H1 (cell line): ENCODE results near the gene DCBLD2. TPM values are rescaled to one million over a fixed set of nuclear protein-coding genes. Genes with fewer than 3 reads are reported as not detected.
A peak's percentile ranks its signal among the peaks of the same experiment; 100 is the strongest.

Experiments
- CTCF ChIA-PET: fragments of 300-600 bp; sonication (Branson Sonifier 250); formaldehyde crosslinking; loops from one replicate; lab custom pipeline; 2021; ENCODE audit not compliant: partially characterized antibody; lab: Charles Lee
- POLR2A ChIA-PET: fragments of 300-600 bp; sonication (Branson Sonifier 250); formaldehyde crosslinking; loops from one replicate; lab custom pipeline; 2021; ENCODE audit warnings: inconsistent platforms; ENCODE audit not compliant: partially characterized antibody; lab: Charles Lee
- DNase-seq, 2 experiments: peaks; one replicate each; pipeline versions ENCODE4 v3.0.0 to v3.0.0-alpha.2; 2010 to 2022; ENCODE audit warnings: low spot score in 2 of 2, low read depth in 1 of 2, mixed read lengths in 1 of 2
- FAIRE-seq: peaks from 2 replicates; lab custom pipeline; 2011; peaks lifted over from hg19 to GRCh38; lab: Jason Lieb, UNC
- H2AFZ ChIP-seq: 2 replicates; pipeline ENCODE4 v1.8.1; 2012; ENCODE audit warnings: low read length, inconsistent platforms
- H2AK5ac ChIP-seq: 2 replicates; pipeline ENCODE4 v1.6.1; 2013; ENCODE audit warnings: low read depth, low read length
- H2BK120ac ChIP-seq: replicated peaks from 2 replicates; pipeline ENCODE3; 2013; ENCODE audit warnings: low read depth, low read length, inconsistent platforms
- H2BK12ac ChIP-seq: 2 replicates; pipeline ENCODE4 v1.6.1; 2013; ENCODE audit warnings: low read depth, low read length
- H2BK15ac ChIP-seq: 2 replicates; pipeline ENCODE4 v1.6.1; 2013; ENCODE audit warnings: low read length
- H2BK20ac ChIP-seq: 2 replicates; pipeline ENCODE4 v1.6.1; 2013; ENCODE audit warnings: low read length
- H2BK5ac ChIP-seq: 2 replicates; pipeline ENCODE4 v1.6.1; 2013; ENCODE audit warnings: low read depth, low read length
- H3K14ac ChIP-seq: 2 replicates; pipeline ENCODE4 v1.6.1; 2013; ENCODE audit warnings: inconsistent platforms; ENCODE audit not compliant: insufficient read length
- H3K18ac ChIP-seq: 2 replicates; pipeline ENCODE4 v1.6.1; 2013; ENCODE audit warnings: low read length; ENCODE audit errors: extremely low read depth
- H3K23ac ChIP-seq: 2 replicates; pipeline ENCODE4 v1.6.1; 2013; ENCODE audit warnings: inconsistent platforms; ENCODE audit not compliant: insufficient read length
- H3K23me2 ChIP-seq: 2 replicates; pipeline ENCODE4 v1.6.1; 2013; ENCODE audit warnings: low read depth, low read length
- H3K27ac ChIP-seq: 2 replicates; pipeline ENCODE4 v1.6.1; 2011; ENCODE audit warnings: low read depth, low read length, inconsistent platforms
- H3K27me3 ChIP-seq, 4 experiments: replicated peaks in 1 of 4; 1 replicate in 1 of 4; 2 replicates in 3 of 4; pipeline versions ENCODE4 v1.6.1 to v1.8.1; 2011 to 2013; ENCODE audit warnings: low read length in 3 of 4, mild to moderate bottlenecking in 3 of 4, inconsistent platforms in 2 of 4, mixed read lengths in 2 of 4, moderate library complexity in 1 of 4; ENCODE audit not compliant: control insufficient read depth in 3 of 4, insufficient read depth in 3 of 4; ENCODE audit errors: extremely low read depth in 1 of 4
- H3K36me3 ChIP-seq, 4 experiments: 2 replicates each; pipeline versions ENCODE4 v1.6.1 to v1.8.1; 2011 to 2013; ENCODE audit warnings: mild to moderate bottlenecking in 4 of 4, low read length in 3 of 4, moderate library complexity in 2 of 4, control low read depth in 1 of 4, inconsistent platforms in 1 of 4; ENCODE audit not compliant: insufficient read depth in 4 of 4, control insufficient read depth in 2 of 4
- H3K4ac ChIP-seq: replicated peaks from 2 replicates; pipeline ENCODE3; 2013; ENCODE audit warnings: low read length, low read depth, mixed read lengths, inconsistent platforms; ENCODE audit not compliant: insufficient read length
- H3K4me1 ChIP-seq, 4 experiments: replicated peaks in 1 of 4; 1 replicate in 1 of 4; 2 replicates in 3 of 4; pipeline versions ENCODE4 v1.6.1 to v1.8.1; 2011 to 2013; ENCODE audit warnings: low read length in 3 of 4, inconsistent platforms in 2 of 4, mixed read lengths in 1 of 4; ENCODE audit not compliant: insufficient read depth in 4 of 4, control insufficient read depth in 3 of 4
- H3K4me2 ChIP-seq, 2 experiments: 2 replicates each; pipeline versions ENCODE4 v1.6.1 to v1.8.1; 2011 to 2013; ENCODE audit warnings: low read depth in 2 of 2, low read length in 2 of 2, control low read depth in 1 of 2, inconsistent platforms in 1 of 2, mild to moderate bottlenecking in 1 of 2; ENCODE audit not compliant: insufficient read depth in 1 of 2
- H3K4me3 ChIP-seq, 4 experiments: fragments of 200-600, 300-600 bp in 1 of 4; sonication (generic), shearing (Covaris generic), sonication (Bioruptor Twin) in 1 of 4; 2 replicates each; pipeline versions ENCODE4 v1.5.1 to v1.8.1; 2011 to 2016; ENCODE audit warnings: low read length in 4 of 4, low read depth in 3 of 4, control low read depth in 2 of 4, inconsistent platforms in 2 of 4, mild to moderate bottlenecking in 2 of 4, mixed read lengths in 1 of 4, moderate library complexity in 1 of 4; ENCODE audit not compliant: insufficient read depth in 2 of 4; ENCODE audit errors: extremely low read depth in 1 of 4
- H3K56ac ChIP-seq: replicated peaks from 2 replicates; pipeline ENCODE3; 2013; ENCODE audit warnings: low read depth, mild to moderate bottlenecking, mixed read lengths, low read length, inconsistent platforms; ENCODE audit not compliant: insufficient read length
- H3K79me1 ChIP-seq: 2 replicates; pipeline ENCODE4 v1.6.1; 2013; ENCODE audit warnings: low read depth, low read length, control low read depth
- H3K79me2 ChIP-seq, 2 experiments: 2 replicates each; pipeline versions ENCODE4 v1.6.1 to v1.8.1; 2012 to 2013; ENCODE audit warnings: low read length in 2 of 2, mild to moderate bottlenecking in 2 of 2, inconsistent platforms in 1 of 2; ENCODE audit not compliant: insufficient read depth in 2 of 2, control insufficient read depth in 1 of 2
- H3K9ac ChIP-seq, 4 experiments: replicated peaks in 1 of 4; 1 replicate in 1 of 4; 2 replicates in 3 of 4; pipeline versions ENCODE4 v1.6.1 to v1.8.1; 2011 to 2013; ENCODE audit warnings: low read depth in 3 of 4, low read length in 3 of 4, control low read depth in 2 of 4, mild to moderate bottlenecking in 2 of 4, moderate library complexity in 2 of 4, inconsistent platforms in 1 of 4; ENCODE audit errors: extremely low read depth in 1 of 4
- H3K9me3 ChIP-seq, 2 experiments: 2 replicates each; pipeline versions ENCODE4 v1.6.1 to v1.8.1; 2012 to 2013; ENCODE audit warnings: mild to moderate bottlenecking in 2 of 2, moderate library complexity in 2 of 2, control low read depth in 1 of 2, inconsistent platforms in 1 of 2, low read depth in 1 of 2, low read length in 1 of 2, mixed read lengths in 1 of 2; ENCODE audit not compliant: insufficient read depth in 2 of 2
- H4K20me1 ChIP-seq, 2 experiments: replicated peaks in 1 of 2; 2 replicates each; pipeline versions ENCODE3 to v1.8.1; 2011 to 2013; ENCODE audit warnings: inconsistent platforms in 2 of 2, low read length in 2 of 2, mild to moderate bottlenecking in 1 of 2; ENCODE audit not compliant: insufficient read depth in 2 of 2, control insufficient read depth in 1 of 2
- H4K5ac ChIP-seq: 2 replicates; pipeline ENCODE4 v1.6.1; 2013; ENCODE audit warnings: low read length, low read depth, mixed read lengths, inconsistent platforms; ENCODE audit not compliant: insufficient read length
- H4K8ac ChIP-seq: 2 replicates; pipeline ENCODE4 v1.8.0; 2013; ENCODE audit warnings: mild to moderate bottlenecking, moderate library complexity, low read length, inconsistent platforms; ENCODE audit not compliant: insufficient read depth; ENCODE audit errors: extremely low read depth
- H4K91ac ChIP-seq: replicated peaks from 2 replicates; pipeline ENCODE3; 2013; ENCODE audit warnings: low read length, mixed read lengths, inconsistent platforms; ENCODE audit not compliant: insufficient read length
- BCL11A ChIP-seq, 2 experiments: IDR thresholded peaks; one replicate each; pipeline ENCODE4 v1.6.1; 2011; ENCODE audit warnings: low read depth in 2 of 2, low read length in 2 of 2, mild to moderate bottlenecking in 2 of 2
- CTCF ChIP-seq, 3 experiments: IDR thresholded peaks; 1 replicate in 2 of 3; 2 replicates in 1 of 3; pipeline versions ENCODE4 v1.5.1 to v1.6.1; 2011; ENCODE audit warnings: low read length in 3 of 3, mild to moderate bottlenecking in 3 of 3, inconsistent platforms in 2 of 3, low read depth in 1 of 3, moderate library complexity in 1 of 3; ENCODE audit not compliant: insufficient read depth in 1 of 3; ENCODE audit errors: control extremely low read depth in 1 of 3
- KDM1A ChIP-seq: fragments of 200-600, 300-600 bp; sonication (generic); IDR thresholded peaks from 2 replicates; pipeline ENCODE4 v1.7.1; 2016; ENCODE audit warnings: mild to moderate bottlenecking, low read length, borderline replicate concordance
- KDM4A ChIP-seq: IDR thresholded peaks from one replicate; pipeline ENCODE4 v1.7.1; 2012; ENCODE audit warnings: low read depth, mild to moderate bottlenecking, moderate library complexity, low read length, inconsistent platforms; ENCODE audit not compliant: severe bottlenecking
- MAFK ChIP-seq: IDR thresholded peaks from 2 replicates; pipeline ENCODE4 v1.6.1; 2012; ENCODE audit warnings: low read depth, mild to moderate bottlenecking, improper control_type of control experiment, low read length
- POLR2AphosphoS5 ChIP-seq: IDR thresholded peaks from 2 replicates; pipeline ENCODE4 v1.6.1; 2011; ENCODE audit warnings: low read depth, low read length
- SP1 ChIP-seq: IDR thresholded peaks from 2 replicates; pipeline ENCODE4 v1.6.1; 2011; ENCODE audit warnings: low read depth, low read length
- WGBS, 2 experiments: shearing (Covaris generic) in 1 of 2; methylation state at CpG; one replicate each; pipeline versions ENCODE4 v1.1.6 to v1.1.7; 2013 to 2015; ENCODE audit warnings: low lambda C conversion rate in 2 of 2, mixed read lengths in 2 of 2, inconsistent platforms in 1 of 2, low coverage in 1 of 2, missing lambda C conversion rate in 1 of 2; ENCODE audit not compliant: insufficient replicate concordance in 2 of 2, insufficient coverage in 1 of 2, insufficient read length in 1 of 2; ENCODE audit errors: extremely low coverage in 1 of 2, missing lambda C conversion rate in 1 of 2; 5-methylcytosine and 5-hydroxymethylcytosine counted together
- polyA plus RNA-seq, 7 experiments: library from polyadenylated mRNA; depleted of rRNA in 3 of 7; stranded (reverse) in 5 of 7; unstranded in 2 of 7; fragments of >200 nt in 5 of 7; fragments of 200-250 nt in 2 of 7; gene quantifications; 1 replicate in 5 of 7; 2 replicates in 1 of 7; 4 replicates in 1 of 7; pipeline versions ENCODE4 v1.2.1 to v1.2.3, GENCODE V29; 2011 to 2013; ENCODE audit warnings: missing spikeins in 2 of 7, mixed read lengths in 2 of 7
- total RNA-seq: library from RNA; stranded (reverse); fragmentation: NEBNext Ultra II Directional; extraction: Animal tissue kit (Norgen Biotek cat#: 25700); gene quantifications from 2 replicates; pipeline ENCODE4 v1.2.1, GENCODE V29; 2021

DCBLD2 gene
- total and polyA plus RNA-seq, 2 of the 8 experiments (the other 6 are each of a cell fraction or from before 2014, with no cell fraction given) = 19.6 to 63.8 TPM

- FAIRE-seq (no peak), DNase-seq (no peak)
- WGBS, 2 experiments = 55% methylated on average over 6 of the region's 6 CpGs; no CpG with 5 or more reads in 1 of the 2 experiments
- Histone ChIP-seq H4K8ac (no peak overlapping the region), H2BK15ac (no peak overlapping the region), H3K79me2 (peaks cover 0 to 83% of the 10 kb centered on the region in 2 experiments; a peak in 2 of 4 replicates), H3K9me3 (no peaks in the 10 kb centered on the region), H3K9ac (no peak overlapping the region), H3K14ac (no peak overlapping the region), H3K56ac (no peak overlapping the region), H4K5ac (no peak overlapping the region), H2BK5ac (no peak overlapping the region), H2BK12ac (no peak overlapping the region), H3K23ac (no peak overlapping the region), H3K79me1 (no peaks in the 10 kb centered on the region), H3K4ac (no peak overlapping the region), H2AK5ac (no peak overlapping the region), H2BK20ac (no peak overlapping the region), H2BK120ac (no peak overlapping the region), H4K91ac (no peak overlapping the region), H3K18ac (no peak overlapping the region), H3K27me3 (peaks cover 0 to 1% (median 0%) of the 10 kb centered on the region in 4 experiments; a peak in 1 of 7 replicates), H2AFZ (no peak overlapping the region), H3K23me2 (no peaks in the 10 kb centered on the region), H3K4me3 (no peak overlapping the region), H3K4me2 (0 out of 4 replicates have a peak overlapping the region, but pooled peaks have one; percentile 16 to 32), H4K20me1 (peaks cover 2 to 4% of the 10 kb centered on the region in 2 experiments), H3K27ac (no peak overlapping the region), H3K4me1 (peaks cover 0 to 18% (median 6%) of the 10 kb centered on the region in 4 experiments; a peak in 4 of 7 replicates), H3K36me3 (peaks cover 0 to 15% (median 2%) of the 10 kb centered on the region in 4 experiments; a peak in 2 of 8 replicates)
- ChIA-PET POLR2A (interaction anchor here (2.8 kb wide), 1 partner anchor 16 kb away, joined by 21 read pairs; the partner anchor contains the start of gene DCBLD2), CTCF (interaction anchor here (1.1 to 1.5 kb wide), 3 partner anchors 8 to 67 kb away, joined by 3 to 5 read pairs (median 3); no protein-coding TSS in a partner anchor)
- TF ChIP-seq MAFK (no peak), KDM1A (no peak), SP1 (no peak), BCL11A (IDR thresholded peaks at IDR 0.05; ENCODE audit: low read depth in 2 of 2, low read length in 2 of 2) (no peak), POLR2AphosphoS5 (no peak), CTCF (IDR thresholded peaks at IDR 0.05; ENCODE audit: control extremely low read depth in 1 of 3, insufficient read depth in 1 of 3, low read depth in 1 of 3, low read length in 3 of 3) (no peak), KDM4A (no peak)
These were observed 16.7 kb downstream of the DCBLD2 start for GRCh38 chr3:98884675-98885371.
